ENCODE results near the gene WDR27. TPM values are rescaled to one million over a fixed set of nuclear protein-coding genes. Genes with fewer than 3 reads are reported as not detected.

WDR27 gene
- total and polyA plus RNA-seq, 10 of the 15 experiments (the other 5 are each of a cell fraction or from before 2014, with no cell fraction given) = 1.9 to 33.2 (median 19.0) TPM

DNA sequence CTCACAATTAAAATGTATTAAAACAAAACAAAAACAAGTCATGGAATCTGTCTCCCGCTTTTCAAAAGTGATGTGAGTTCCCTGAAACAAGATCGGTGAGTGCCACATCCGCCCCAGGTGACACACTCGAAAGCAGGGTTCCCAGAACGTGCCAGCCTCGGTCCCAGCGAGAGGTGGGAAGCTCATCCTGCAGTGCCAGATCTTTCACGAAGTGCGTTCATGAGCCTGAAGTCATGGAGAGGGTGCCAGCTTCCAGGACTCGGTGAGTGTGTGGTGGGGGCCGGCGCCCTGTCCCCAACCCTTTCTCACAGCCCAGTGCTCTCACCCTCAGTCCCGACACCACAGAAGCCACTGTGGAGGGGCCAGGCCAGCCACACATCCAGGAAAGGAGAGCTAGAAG lies 127.4 kb downstream of the WDR27 start:
- FAIRE-seq = no peak
- H3K27ac ChIP-seq (ENCODE audit: control insufficient read depth, insufficient read depth) = no peak overlapping the region
- no peak for DNase-seq (ENCODE audit: low read depth, low spot score)
- in situ Hi-C loops (cut with MboI) = no loop called here
- H3K27me3 ChIP-seq (replicated peaks in 1 of 2; ENCODE audit: control insufficient read depth in 2 of 2, insufficient read depth in 2 of 2, low read length in 1 of 2) = no peaks in the 10 kb centered on the region
- WGBS (ENCODE audit: insufficient coverage, insufficient replicate concordance, low lambda C conversion rate, missing lambda C conversion rate) = 62% methylated on average over 13 of the region's 13 CpGs
- no peak for TF ChIP-seq BACH1 (IDR thresholded peaks at IDR 0.05; ENCODE audit: borderline replicate concordance)
- TF ChIP-seq YY1 (IDR thresholded peaks at IDR 0.05; ENCODE audit: low read depth, low read length) = no peak
- TF ChIP-seq TARDBP (IDR thresholded peaks at IDR 0.05; ENCODE audit: borderline replicate concordance) = no peak
- no peak for TF ChIP-seq NFYB (IDR thresholded peaks at IDR 0.05; ENCODE audit: insufficient read depth, low read depth, low read length)
- H3K79me2 ChIP-seq (ENCODE audit: control insufficient read depth, insufficient read depth, low read length) = no peaks in the 10 kb centered on the region
- no peak overlapping the region for H3K9ac ChIP-seq (ENCODE audit: control insufficient read depth, insufficient read depth, low read length)
- no peak overlapping the region for H3K4me2 ChIP-seq (ENCODE audit: control insufficient read depth, insufficient read depth)
- no peaks in the 10 kb centered on the region for H3K9me3 ChIP-seq (replicated peaks; ENCODE audit: control insufficient read depth, insufficient read depth, low read length)
- BruUV-seq (replicated peaks) = no TSS peak
- ChIA-PET SMC1A (ENCODE audit: uncharacterized antibody, unreplicated experiment) (interaction anchor here (1.5 kb wide), 1 partner anchor 10 kb away, joined by 3 read pairs; no protein-coding TSS in a partner anchor), POLR2A (no interaction called here), CTCF (no interaction called here), RAD21 (ENCODE audit: unreplicated experiment) (no interaction called here)
- H3K4me1 ChIP-seq (ENCODE audit: control insufficient read depth, insufficient read depth, low read length) = no peaks in the 10 kb centered on the region
- intact Hi-C loops (cut with micrococcal nuclease; ENCODE audit: unreplicated experiment) = no loop called here
- no peak overlapping the region for H3K4me3 ChIP-seq
- H4K20me1 ChIP-seq (ENCODE audit: control insufficient read depth, insufficient read depth) = no peaks in the 10 kb centered on the region
- no peak for ATAC-seq
- no peaks in the 10 kb centered on the region for H3K36me3 ChIP-seq (ENCODE audit: control insufficient read depth in 2 of 2, insufficient read depth in 2 of 2, low read length in 1 of 2)
- H2AFZ ChIP-seq (ENCODE audit: control insufficient read depth, low read depth, low read length) = no peak overlapping the region

DNA sequence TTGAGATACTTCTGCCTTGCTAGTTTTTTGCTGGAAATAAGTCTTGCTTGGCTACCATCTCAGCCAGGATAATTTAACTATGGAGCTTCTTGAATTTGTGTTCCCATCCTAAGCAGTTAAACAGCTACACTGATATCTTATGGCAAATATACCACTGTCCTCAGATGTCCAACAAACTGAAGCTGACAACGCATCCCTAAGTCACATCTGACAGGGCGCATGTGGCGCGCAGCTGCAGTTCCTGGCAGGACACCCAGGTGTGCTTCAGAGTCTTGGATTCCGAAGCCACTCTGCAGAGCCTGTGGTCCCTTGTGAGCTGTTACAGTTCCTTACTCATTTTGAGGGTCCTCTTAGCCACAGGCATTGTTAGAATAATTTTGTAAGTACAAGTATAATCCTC lies 127.9 kb downstream of the WDR27 start:
- ChIA-PET CTCF (no interaction called here), POLR2A (no interaction called here), RAD21 (ENCODE audit: unreplicated experiment) (no interaction called here), SMC1A (ENCODE audit: uncharacterized antibody, unreplicated experiment) (interaction anchor here (1.5 kb wide), 1 partner anchor 11 kb away, joined by 3 read pairs; no protein-coding TSS in a partner anchor)
- Histone ChIP-seq H3K27ac (ENCODE audit: control insufficient read depth, insufficient read depth) (no peak overlapping the region), H3K79me2 (ENCODE audit: control insufficient read depth, insufficient read depth, low read length) (no peaks in the 10 kb centered on the region), H3K4me1 (ENCODE audit: control insufficient read depth, insufficient read depth, low read length) (no peaks in the 10 kb centered on the region), H3K36me3 (ENCODE audit: control insufficient read depth in 2 of 2, insufficient read depth in 2 of 2, low read length in 1 of 2) (no peaks in the 10 kb centered on the region), H3K9ac (ENCODE audit: control insufficient read depth, insufficient read depth, low read length) (no peak overlapping the region), H4K20me1 (ENCODE audit: control insufficient read depth, insufficient read depth) (no peaks in the 10 kb centered on the region), H3K4me3 (no peak overlapping the region), H2AFZ (ENCODE audit: control insufficient read depth, low read depth, low read length) (no peak overlapping the region), H3K4me2 (ENCODE audit: control insufficient read depth, insufficient read depth) (no peak overlapping the region), H3K9me3 (replicated peaks; ENCODE audit: control insufficient read depth, insufficient read depth, low read length) (no peaks in the 10 kb centered on the region), H3K27me3 (replicated peaks in 1 of 2; ENCODE audit: control insufficient read depth in 2 of 2, insufficient read depth in 2 of 2, low read length in 1 of 2) (no peaks in the 10 kb centered on the region)
- in situ Hi-C loops (cut with MboI) (no loop called here), intact Hi-C loops (cut with micrococcal nuclease; ENCODE audit: unreplicated experiment) (no loop called here)
- ATAC-seq (no peak), FAIRE-seq (no peak), DNase-seq (ENCODE audit: low read depth, low spot score) (no peak)
- TF ChIP-seq PAX8 (IDR thresholded peaks at IDR 0.05) = no peak
- no peak for TF ChIP-seq SMAD5 (IDR thresholded peaks at IDR 0.05; ENCODE audit: low read depth)
- TF ChIP-seq ZNF24 (IDR thresholded peaks at IDR 0.05) = no peak
- no TSS peak for BruUV-seq (replicated peaks)
- WGBS (ENCODE audit: insufficient coverage, insufficient replicate concordance, low lambda C conversion rate, missing lambda C conversion rate) = 94% methylated on average over 5 of the region's 5 CpGs
